Transverse colon (tissue), 4 donors: ENCODE results near the gene CYP11A1. TPM values are rescaled to one million over a fixed set of nuclear protein-coding genes. Genes with fewer than 3 reads are reported as not detected.

Experiments used
- DNase-seq: peaks from one replicate; pipeline ENCODE4 v3.0.0-alpha.2; 2019
- H3K27ac ChIP-seq, 4 donors: fragments of 200-600 bp; sonication (generic); 2 replicates each; pipeline ENCODE4 v1.5.1; 2016 to 2018; ENCODE audit warnings: inconsistent platforms in 4 of 4
- H3K27me3 ChIP-seq: fragments of 200-600 bp; sonication (generic); 2 replicates; pipeline ENCODE4 v1.5.1; 2017; ENCODE audit warnings: inconsistent platforms
- H3K36me3 ChIP-seq, 4 donors: fragments of 200-600 bp; sonication (generic); 2 replicates each; pipeline ENCODE4 v1.5.1; 2017 to 2019; ENCODE audit warnings: inconsistent platforms in 4 of 4
- H3K4me1 ChIP-seq, 4 donors: fragments of 200-600 bp; sonication (generic); 2 replicates each; pipeline ENCODE4 v1.5.1; 2017 to 2020; ENCODE audit warnings: inconsistent platforms in 4 of 4
- H3K4me3 ChIP-seq, 4 donors: fragments of 200-600 bp; sonication (generic); 1 replicate in 1 of 4; 2 replicates in 3 of 4; pipeline versions ENCODE4 v1.5.1 to v1.6.1; 2017 to 2019; ENCODE audit warnings: inconsistent platforms in 4 of 4
- H3K9me3 ChIP-seq, 2 donors: fragments of 200-600 bp; sonication (generic); 2 replicates each; pipeline ENCODE4 v1.5.1; 2017 to 2019; ENCODE audit warnings: inconsistent platforms in 2 of 2
- EP300 ChIP-seq: sonication (generic); formaldehyde crosslinking; IDR thresholded peaks from one replicate; pipeline ENCODE4 v1.6.1; 2017; ENCODE audit warnings: antibody characterized with exemption, low read depth
- POLR2A ChIP-seq: fragments of 450-650 bp; IDR thresholded peaks from one replicate; pipeline ENCODE4 v1.6.1; 2016; ENCODE audit warnings: antibody characterized with exemption, mild to moderate bottlenecking, moderate library complexity
- POLR2AphosphoS5 ChIP-seq, 3 donors: sonication (generic); formaldehyde crosslinking; IDR thresholded peaks; one replicate each; pipeline ENCODE4 v1.6.1; 2016; ENCODE audit warnings: antibody characterized with exemption in 3 of 3
- WGBS, 2 donors: methylation state at CpG; one replicate each; pipeline ENCODE4 v1.1.5; 2018; ENCODE audit warnings: low coverage in 1 of 2; 5-methylcytosine and 5-hydroxymethylcytosine counted together
- in situ Hi-C, 4 donors: fragments of 200-750 bp; cut with MboI; loops; one replicate each; pipeline versions ENCODE4 v1.15.0 to v1.15.1; 2017; ENCODE audit warnings: low sequenced_read_pairs in 3 of 4, low pct_ligation_motif_present in 1 of 4, low pct_unique_long_range_greater_than_20kb in 1 of 4
- intact Hi-C: fragments of 100-400 bp; cut with DNase I; formaldehyde crosslinking; loops from one replicate; pipeline ENCODE4 v1.15.1; 2023; ENCODE audit warnings: low total_unique reads
- total RNA-seq, 4 donors: library from RNA; depleted of rRNA; stranded (reverse); fragments of >200 nt; gene quantifications; one replicate each; pipeline ENCODE4 v1.1.0, GENCODE V29; 2016
- TF ChIP-seq, protein P1 (sequence below), 5 experiments: fragments of 200-600 bp in 3 of 5; fragments of 450-650 bp in 2 of 5; sonication (generic) in 3 of 5; IDR thresholded peaks; 1 replicate in 2 of 5; 2 replicates in 3 of 5; pipeline ENCODE4 v1.5.1; 2016 to 2017; ENCODE audit warnings: antibody characterized with exemption in 5 of 5, inconsistent platforms in 3 of 5, mild to moderate bottlenecking in 2 of 5, moderate library complexity in 1 of 5

CYP11A1 gene
- total RNA-seq, 4 donors from 2014 or later, result 0.40 to 0.79 TPM; not detected in 2

DNA sequence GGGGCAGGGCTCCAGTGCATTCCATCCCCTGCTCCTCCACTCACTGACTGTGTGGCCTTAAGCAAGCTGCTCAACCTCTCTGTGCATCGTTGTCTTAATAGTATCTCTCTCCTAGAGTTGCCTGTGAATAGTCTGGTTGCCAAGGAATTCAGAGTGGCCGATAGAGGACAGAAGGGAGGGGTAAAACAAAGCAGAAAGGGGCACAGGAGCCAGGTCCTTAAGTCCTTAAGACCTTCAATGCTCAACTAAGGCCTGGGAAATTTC lies 13.7 kb upstream of the CYP11A1 start:
- H3K27me3 ChIP-seq, result no peaks in the 10 kb centered on the region
- peaks cover 0 to 10% (median 0%) of the 10 kb centered on the region in 4 donors for H3K4me1 ChIP-seq
- DNase-seq, result no peak
- in situ Hi-C loops, result loop anchor here in 3 of 4 donors (5.0 to 25.0 kb wide), 2 partner anchors 56 to 381 kb away; no protein-coding TSS in a partner anchor
- H3K9me3 ChIP-seq, result no peaks in the 10 kb centered on the region
- no peak overlapping the region for H3K27ac ChIP-seq
- H3K36me3 ChIP-seq, result no peaks in the 10 kb centered on the region
- TF ChIP-seq EP300 (no peak), POLR2A (no peak), POLR2AphosphoS5 (IDR thresholded peaks at IDR 0.05) (no peak)
- TF ChIP-seq, protein P1, sequence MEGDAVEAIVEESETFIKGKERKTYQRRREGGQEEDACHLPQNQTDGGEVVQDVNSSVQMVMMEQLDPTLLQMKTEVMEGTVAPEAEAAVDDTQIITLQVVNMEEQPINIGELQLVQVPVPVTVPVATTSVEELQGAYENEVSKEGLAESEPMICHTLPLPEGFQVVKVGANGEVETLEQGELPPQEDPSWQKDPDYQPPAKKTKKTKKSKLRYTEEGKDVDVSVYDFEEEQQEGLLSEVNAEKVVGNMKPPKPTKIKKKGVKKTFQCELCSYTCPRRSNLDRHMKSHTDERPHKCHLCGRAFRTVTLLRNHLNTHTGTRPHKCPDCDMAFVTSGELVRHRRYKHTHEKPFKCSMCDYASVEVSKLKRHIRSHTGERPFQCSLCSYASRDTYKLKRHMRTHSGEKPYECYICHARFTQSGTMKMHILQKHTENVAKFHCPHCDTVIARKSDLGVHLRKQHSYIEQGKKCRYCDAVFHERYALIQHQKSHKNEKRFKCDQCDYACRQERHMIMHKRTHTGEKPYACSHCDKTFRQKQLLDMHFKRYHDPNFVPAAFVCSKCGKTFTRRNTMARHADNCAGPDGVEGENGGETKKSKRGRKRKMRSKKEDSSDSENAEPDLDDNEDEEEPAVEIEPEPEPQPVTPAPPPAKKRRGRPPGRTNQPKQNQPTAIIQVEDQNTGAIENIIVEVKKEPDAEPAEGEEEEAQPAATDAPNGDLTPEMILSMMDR (IDR thresholded peaks at IDR 0.05), result no peak
- intact Hi-C loops, result loop anchor here (10.0 kb wide), 1 partner anchor 244 kb away; no protein-coding TSS in a partner anchor
- H3K4me3 ChIP-seq, result no peak overlapping the region
- WGBS, 2 donors, result 60 to 77% methylated on average over 1 to 2 of the region's 2 CpGs

DNA sequence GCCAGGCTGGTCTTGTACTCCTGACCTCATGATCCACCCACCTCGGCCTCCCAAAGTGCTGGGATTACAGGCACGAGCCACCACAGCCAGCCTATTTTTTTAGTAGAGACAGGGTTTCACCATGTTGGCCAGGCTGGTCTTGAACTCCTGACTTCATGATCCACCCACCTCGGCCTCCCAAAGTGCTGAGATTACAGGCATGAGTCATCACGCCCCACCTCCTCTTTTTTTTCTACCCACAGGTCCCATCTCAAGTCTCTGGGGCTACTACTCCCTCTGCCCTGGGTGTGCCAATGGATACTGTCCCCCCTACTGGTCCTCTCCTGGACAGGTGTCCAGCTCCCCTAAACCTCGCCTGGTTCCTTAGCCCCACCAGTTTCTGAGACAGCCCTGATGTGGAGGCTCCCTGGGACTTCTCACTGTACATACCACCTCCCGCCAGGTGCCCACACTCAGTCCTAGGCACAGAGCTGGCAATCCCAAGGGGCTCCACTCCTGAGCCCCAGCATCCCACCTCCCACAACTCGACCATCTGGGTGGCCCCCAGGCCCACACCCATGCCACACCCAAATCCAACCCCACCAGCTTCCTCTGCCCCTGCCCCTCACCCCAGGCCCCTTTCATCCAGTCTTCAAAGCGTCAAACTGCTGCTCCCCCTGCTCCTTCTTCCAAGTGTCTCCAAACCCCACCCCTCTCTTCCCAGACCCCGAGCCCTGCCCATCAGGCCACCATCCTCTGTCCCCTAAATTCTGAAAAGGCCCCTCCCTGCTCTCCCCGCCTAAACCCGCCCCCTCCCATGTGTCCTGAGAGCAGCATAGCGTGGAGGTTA lies 13.1 kb upstream of the CYP11A1 start:
- DNase-seq, result no peak
- in situ Hi-C loops, result loop anchor here in 3 of 4 donors (5.0 to 25.0 kb wide), 2 partner anchors 57 to 382 kb away; no protein-coding TSS in a partner anchor
- Histone ChIP-seq H3K4me3 (no peak overlapping the region), H3K9me3 (no peaks in the 10 kb centered on the region), H3K27me3 (no peaks in the 10 kb centered on the region), H3K4me1 (peaks cover 0 to 9% (median 0%) of the 10 kb centered on the region in 4 donors), H3K27ac (no peak overlapping the region), H3K36me3 (no peaks in the 10 kb centered on the region)
- WGBS, 2 donors, result 66 to 82% methylated on average over 2 to 12 of the region's 12 CpGs
- intact Hi-C loops, result loop anchor here (10.0 kb wide), 1 partner anchor 244 kb away; no protein-coding TSS in a partner anchor
- TF ChIP-seq EP300 (no peak), POLR2AphosphoS5 (IDR thresholded peaks at IDR 0.05) (no peak), POLR2A (no peak)
- TF ChIP-seq, protein P1 (IDR thresholded peaks at IDR 0.05), result no peak

DNA sequence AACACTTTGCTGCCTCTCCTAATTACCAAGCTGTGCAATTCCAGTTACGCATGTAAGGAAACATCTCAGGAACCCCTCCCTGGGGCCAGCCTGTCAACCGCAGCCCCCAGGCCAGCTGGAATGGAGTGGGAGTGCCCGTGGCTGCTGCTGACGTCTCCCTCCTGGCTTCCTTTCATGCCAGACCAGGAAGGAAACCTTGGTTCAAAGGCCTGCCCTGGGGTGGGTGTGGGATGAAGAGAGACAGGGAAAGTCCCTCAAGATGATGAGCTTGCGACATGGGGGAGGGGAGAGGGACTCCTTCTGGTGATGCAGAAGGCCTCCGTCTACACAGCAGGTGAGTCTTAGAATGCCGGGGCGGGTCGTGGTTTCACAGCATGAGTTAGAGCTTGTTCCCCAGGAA lies 11.4 kb upstream of the CYP11A1 start:
- Histone ChIP-seq H3K27me3 (no peaks in the 10 kb centered on the region), H3K36me3 (no peaks in the 10 kb centered on the region), H3K9me3 (no peaks in the 10 kb centered on the region), H3K27ac (no peak overlapping the region), H3K4me1 (peaks cover 9 to 17% (median 12%) of the 10 kb centered on the region in 4 donors), H3K4me3 (no peak overlapping the region)
- in situ Hi-C loops (loop anchor here in 2 of 4 donors (25.0 kb wide), 1 partner anchor 383 kb away; no protein-coding TSS in a partner anchor), intact Hi-C loops (no loop called here)
- TF ChIP-seq POLR2AphosphoS5 (IDR thresholded peaks at IDR 0.05), result no peak
- no peak for TF ChIP-seq POLR2A
- TF ChIP-seq EP300, result no peak
- TF ChIP-seq, protein P1 (IDR thresholded peaks at IDR 0.05), result no peak
- DNase-seq, result no peak
- 10 to 29% methylated on average over 4 to 9 of the region's 9 CpGs for WGBS, 2 donors

DNA sequence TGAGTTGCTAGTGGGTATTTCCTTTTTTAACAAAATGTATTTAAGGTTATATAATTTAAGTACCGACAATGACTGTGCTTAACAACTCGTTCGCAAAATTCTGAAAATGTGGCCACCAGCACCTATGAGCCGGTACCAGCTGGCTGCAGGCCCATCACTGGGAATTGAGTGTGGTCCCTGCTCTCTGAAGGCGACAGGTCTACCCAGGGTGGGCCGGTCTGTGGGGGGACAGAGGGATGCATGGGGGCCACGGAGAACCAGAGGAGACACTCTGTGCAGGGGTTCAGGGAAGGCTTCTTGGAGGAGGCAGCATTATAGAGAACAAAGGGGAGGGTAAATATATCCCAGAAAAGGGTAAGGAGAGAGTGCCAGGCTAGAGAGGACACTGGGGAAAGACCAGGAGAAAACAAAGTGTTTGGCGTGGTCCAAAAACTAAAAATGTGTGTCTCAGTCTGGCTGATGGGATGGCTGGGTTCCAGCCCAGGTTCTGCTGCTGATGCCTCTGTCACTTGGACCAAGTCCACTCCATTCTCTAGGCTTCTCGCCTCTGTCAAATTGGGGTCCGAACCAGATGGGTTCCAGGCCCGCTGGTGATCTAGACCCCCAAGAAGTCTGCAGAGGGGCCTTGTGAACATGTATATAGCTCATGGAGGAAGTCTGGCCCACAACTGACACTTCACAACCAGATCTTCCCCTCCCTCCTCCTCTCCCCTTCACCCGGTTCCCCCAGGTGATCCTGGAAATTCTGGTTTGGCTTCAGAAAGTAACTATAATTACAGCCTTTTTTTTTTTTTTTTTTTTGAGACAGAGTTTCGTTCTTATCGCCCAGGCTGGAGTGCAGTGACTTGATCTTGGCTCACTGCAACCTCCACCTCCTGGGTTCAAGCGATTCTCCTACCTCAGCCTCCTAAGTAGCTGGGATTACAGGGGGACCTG lies 10.7 kb upstream of the CYP11A1 start:
- in situ Hi-C loops, result loop anchor here in 2 of 4 donors (25.0 kb wide), 1 partner anchor 384 kb away; no protein-coding TSS in a partner anchor

More for the DNA sequence above, 10.7 kb upstream of the CYP11A1 start:
- Histone ChIP-seq H3K27me3 (peaks cover 3% of the 10 kb centered on the region), H3K27ac (no peak overlapping the region), H3K4me1 (peaks cover 9 to 19% (median 13%) of the 10 kb centered on the region in 4 donors), H3K4me3 (no peak overlapping the region), H3K9me3 (no peaks in the 10 kb centered on the region), H3K36me3 (no peaks in the 10 kb centered on the region)
- DNase-seq, result no peak
- 80 to 81% methylated on average over 8 to 15 of the region's 15 CpGs for WGBS, 2 donors
- TF ChIP-seq POLR2A, result no peak
- TF ChIP-seq, protein P1 (IDR thresholded peaks at IDR 0.05), result no peak
- TF ChIP-seq EP300, result no peak
- no peak for TF ChIP-seq POLR2AphosphoS5 (IDR thresholded peaks at IDR 0.05)
- intact Hi-C loops, result no loop called here
